NCI-H1092 (cell line): Measurements from ENCODE around the gene FBXO40.

Experiments
- DNase-seq: peaks from one replicate; lab custom pipeline; 2025; lab: John Stamatoyannopoulos, UW

Gene FBXO40

DNA sequence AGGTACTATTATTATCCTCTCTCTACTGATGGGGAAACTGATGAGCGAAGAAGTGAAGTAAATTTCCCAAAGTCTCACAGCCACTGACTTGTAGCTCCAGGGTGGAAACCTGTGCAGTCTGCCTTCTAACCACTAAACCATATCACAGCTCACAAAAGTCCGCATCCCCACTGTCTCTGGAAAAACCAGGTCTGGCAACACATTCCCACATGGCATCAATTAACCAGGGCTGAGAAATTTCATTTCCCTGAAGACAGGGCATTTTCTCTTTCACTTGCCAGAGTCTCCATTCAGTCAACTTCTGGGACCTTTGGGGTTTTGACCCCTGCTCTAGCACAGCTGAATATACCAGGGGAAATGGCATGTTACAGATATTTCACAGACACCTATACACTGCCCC lies 26.5 kb downstream of the FBXO40 start:
- DNase-seq, result no peak

DNA sequence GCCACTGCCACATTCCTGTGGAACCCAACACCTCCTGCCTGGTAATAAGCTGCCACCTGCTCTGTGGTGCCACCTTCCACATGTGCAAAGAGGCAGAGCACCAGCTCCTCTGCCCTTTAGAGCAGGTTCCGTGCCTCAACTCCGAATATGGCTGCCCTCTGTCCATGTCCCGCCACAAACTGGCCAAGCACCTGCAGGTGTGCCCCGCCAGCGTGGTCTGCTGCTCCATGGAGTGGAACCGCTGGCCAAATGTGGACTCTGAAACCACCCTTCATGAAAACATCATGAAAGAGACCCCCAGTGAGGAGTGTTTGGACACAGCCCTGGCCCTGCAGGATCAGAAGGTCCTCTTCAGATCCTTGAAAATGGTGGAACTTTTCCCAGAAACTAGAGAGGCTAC lies 28.3 kb downstream of the FBXO40 start:
- no peak for DNase-seq

DNA sequence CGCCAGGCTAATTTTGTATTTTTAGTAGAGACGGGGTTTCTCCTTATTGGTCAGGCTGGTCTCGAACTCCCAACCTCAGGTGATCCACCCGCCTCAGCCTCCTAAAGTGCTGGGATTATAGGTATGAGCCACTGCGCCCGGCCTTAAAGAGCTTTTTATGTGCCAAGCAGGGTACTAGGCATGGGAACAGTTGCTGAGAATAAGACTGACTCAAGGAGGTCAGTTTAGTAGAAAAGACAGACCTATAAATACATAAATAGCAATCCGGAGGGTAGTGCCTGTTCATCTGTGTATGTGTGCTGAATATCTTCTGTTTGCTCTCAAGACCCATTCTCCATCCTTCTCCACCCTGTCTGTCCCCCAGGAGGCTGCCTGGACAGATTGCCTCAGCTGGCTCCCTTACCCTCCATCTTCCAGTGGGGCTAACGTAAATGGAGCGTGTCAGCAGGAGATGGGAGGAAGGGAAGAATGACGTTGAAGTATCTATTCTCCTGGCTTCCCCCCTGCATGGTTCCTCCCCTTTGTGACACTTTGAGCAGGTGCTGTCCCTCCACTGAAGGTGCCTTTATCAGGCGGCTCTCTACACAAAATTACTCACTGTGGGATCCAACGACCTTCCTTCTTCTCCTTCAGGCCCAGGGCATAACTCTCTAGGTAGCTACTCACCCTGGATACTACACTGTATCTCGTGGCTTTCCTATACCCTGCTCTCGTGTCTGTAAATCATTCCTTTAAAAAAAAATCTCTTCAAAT lies 31.1 kb downstream of the FBXO40 start:
- DNase-seq, result no peak

- DNase-seq, result no peak
These were observed 33.3 kb downstream of the FBXO40 start for GRCh38 chr3:121626495-121626894.

GRCh38 chr3:121627211-121627610 lies 34.0 kb downstream of the FBXO40 start:
- no peak for DNase-seq

- no peak for DNase-seq
These were observed 34.4 kb downstream of the FBXO40 start for GRCh38 chr3:121627622-121628021.

DNA sequence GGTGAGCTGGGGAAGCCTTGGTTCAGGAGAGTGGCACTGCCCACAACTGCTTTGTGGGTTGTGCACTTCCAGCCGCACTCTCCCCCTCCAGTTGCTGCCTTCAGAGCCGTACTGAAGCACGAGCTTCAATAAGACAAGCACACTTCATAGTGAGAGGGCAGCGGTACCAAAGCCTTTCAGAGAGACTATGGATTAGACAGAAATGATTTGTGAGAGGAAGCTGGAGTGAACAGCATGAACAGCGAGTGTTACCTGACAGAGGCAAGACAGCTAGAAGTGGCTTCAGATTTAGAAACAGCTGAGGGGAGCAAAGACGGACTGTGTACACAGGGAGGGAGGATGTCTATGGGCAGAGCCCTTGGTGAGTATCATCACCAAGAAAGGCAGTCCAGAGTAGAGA lies 36.4 kb downstream of the FBXO40 start:
- DNase-seq, result no peak

- DNase-seq, result no peak
These were observed 37.2 kb downstream of the FBXO40 start for GRCh38 chr3:121630355-121630754.

GRCh38 chr3:121637922-121638321 lies 44.7 kb downstream of the FBXO40 start:
- no peak for DNase-seq

DNA sequence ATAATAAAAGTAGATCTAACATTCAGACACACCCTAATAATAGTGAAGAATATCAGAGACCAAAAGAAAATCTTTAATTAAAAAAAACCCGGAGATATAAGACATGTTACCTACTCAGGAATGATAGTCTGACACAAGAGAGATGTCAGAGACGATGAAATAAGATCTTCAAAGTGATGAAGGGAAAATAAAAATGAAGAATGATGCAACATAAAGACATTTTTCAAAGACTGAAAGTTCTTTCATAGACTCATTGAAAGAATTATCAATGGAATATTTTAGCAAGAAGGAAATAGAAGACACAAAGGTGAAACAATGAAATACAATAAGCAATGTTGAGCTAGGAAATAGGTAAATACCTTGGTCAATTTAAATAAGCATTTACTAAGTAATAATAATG lies 47.9 kb downstream of the FBXO40 start:
- no peak for DNase-seq

DNA sequence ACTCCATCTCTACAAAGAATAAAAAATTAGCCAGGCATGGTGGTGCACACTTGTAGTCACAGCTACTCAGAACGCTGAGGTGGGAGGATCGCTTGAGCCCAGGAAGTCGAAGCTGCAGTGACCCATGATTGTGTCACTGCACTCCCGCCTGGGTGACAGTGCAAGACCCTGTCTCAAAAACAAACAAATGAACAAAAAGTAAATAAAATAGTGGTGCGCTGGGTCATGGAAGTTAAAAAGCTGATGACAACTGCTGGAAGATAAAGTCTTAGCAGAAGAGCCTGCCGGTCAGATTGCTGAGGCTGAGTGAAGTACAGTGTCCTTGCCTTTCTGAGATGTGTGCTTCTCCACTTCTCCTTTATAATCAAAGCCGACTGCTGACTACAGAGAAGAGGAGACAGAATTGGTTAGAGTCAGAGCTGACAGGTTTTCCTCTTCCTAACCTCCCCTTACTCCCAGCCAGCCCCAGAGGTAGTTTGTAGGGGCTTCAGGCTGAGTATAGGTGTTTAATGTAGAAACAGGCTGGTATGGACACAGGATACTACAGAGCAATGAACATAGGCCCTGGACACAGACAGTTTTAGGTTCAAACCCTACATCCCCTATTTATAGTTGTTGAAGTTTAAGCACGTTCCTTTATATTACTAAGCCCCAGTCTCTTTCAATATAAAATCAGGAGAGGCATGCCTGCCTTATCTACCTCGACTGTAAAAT lies 49.6 kb downstream of the FBXO40 start:
- no peak for DNase-seq

DNA sequence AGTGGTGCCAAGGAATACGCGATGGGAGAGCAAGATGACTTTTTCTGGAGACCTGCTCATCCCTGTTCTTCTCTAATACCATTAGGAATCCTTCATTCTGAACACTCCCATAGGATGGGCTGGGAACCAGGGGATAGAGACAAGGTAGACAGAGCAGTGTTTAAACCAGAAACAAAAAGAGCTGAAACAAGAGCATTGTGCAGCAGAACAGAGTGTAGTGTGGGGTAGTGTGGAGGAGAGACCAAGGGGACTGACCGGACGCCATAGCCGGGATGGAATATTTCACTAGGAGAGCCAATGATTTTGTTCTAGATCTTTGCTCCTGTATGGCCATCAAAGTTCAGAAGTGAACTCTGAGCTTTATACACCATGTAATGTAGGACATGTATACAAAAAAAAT lies 51.9 kb downstream of the FBXO40 start:
- DNase-seq, result no peak

DNA sequence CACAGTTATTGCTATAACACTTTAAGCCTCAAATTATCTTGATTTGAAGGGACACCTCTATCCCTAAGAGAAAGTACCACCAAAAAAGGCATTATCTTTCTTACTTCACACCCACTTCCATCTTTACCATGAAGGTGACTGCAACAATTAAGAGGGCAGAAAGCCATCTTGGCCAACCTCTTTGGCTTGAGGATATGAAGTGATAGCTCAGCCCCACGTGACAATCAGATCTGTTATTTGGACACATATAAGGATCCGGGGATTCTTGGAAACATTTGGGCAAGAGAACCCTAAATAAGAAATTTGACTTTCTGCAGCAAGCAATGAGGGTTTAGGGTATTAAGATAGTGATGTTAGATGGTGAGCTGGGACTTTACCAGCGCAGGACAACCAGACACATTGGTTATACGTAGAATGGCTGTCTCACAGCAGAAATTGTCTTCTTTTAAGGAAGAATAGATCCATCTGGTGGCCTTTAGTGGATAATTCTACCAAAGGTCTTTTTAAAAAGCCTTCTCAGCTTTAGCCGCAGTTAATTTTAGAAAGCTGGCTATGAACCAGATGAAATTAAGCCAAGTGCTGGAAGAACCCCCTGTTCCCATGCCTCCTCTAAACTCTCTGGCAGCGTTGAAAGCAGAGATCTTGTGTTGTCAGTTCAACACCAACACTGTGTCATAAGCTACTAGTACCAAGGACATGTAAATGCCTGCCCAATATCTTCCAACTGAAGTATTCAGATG lies 55.2 kb downstream of the FBXO40 start:
- DNase-seq, result no peak

- DNase-seq, result no peak
These were observed 56.5 kb downstream of the FBXO40 start for GRCh38 chr3:121649645-121650044.

DNA sequence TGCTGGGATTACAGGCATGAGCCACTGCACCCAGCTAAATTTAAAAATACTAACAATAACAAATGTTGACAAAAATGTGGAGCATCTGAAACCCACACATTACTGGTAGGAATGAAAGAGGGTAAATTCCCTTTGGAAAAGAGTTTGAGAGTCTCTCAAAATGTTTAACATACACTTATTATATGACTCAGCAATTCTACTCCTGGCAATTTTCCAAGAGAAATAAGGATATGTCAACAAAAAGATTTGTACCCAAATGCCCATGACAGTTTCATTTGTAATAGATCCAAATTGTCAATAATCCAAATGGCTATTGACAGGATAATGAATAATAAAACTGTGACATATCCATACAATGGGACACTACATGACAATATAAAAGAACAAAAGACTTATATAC lies 58.5 kb downstream of the FBXO40 start:
- DNase-seq, result no peak

- no peak for DNase-seq
These were observed 61.6 kb downstream of the FBXO40 start for GRCh38 chr3:121654493-121655385.

GRCh38 chr3:121658716-121659435 lies 65.7 kb downstream of the FBXO40 start:
- no peak for DNase-seq

DNA sequence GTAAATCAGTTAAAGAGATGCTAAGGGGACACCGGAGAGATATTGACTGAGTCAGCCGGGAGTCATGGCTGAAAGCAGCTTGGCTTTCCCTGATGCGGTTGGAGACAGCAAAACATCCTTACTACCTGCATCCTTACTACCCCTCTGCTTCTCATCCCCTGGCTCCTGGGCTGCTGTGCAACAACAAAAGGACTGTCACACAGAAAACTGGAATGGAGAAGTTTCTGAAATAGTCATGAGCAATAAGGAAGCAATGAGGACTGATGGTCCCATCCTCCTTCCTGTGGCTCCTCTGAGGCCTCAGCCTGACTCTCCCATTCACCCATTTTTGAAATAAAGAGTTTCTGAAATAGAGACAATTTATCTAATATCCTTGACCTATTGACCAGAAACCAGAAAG lies 66.4 kb downstream of the FBXO40 start:
- DNase-seq, result no peak

- no peak for DNase-seq
These were observed 67.4 kb downstream of the FBXO40 start, which contains the start of gene HCLS1 for GRCh38 chr3:121660356-121661171. Gene HCLS1 (minus strand): TSS chr3:121660903. CDS start chr3:121658347, 2,556 bp downstream.

DNA sequence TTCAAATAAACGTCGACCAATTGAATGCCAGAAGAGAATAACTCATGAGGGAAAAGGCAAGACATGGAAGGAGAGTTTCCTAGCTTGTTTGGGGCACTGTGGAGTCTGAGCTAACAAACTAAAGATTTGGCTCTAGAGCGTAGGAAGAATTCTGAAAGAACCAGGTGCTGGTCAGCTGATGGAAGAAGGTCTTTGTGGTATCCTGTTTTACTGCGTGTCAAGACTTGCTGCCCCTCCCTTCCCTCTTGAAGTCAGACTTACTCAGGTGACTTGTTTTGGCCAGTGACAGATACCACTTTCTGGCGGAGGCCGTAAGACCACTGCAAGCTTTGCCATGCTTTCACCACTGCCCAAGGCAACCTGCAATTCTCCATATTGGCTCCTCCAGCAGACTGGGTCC lies 68.2 kb downstream of the FBXO40 start:
- DNase-seq, result no peak
